ENCODE measurements around the gene EHBP1.

The EHBP1 gene

DNA sequence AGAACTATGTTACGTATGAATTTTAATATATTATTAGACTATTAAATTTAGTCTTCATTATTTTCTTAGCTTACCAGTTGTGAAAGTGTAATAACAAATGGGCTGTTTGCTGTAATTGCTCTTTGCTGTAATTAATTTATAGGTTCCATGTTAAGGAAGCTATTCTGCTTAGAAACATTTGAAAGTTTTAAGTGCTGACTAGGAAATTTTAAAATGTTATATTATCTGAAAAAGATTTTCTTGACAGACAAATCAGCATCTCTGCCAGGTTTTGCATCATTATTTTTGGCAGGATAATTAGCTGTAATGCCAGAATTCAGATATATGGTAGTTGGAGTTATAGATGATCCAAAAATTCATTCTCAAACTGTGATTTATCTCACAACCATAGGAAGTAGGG, 387.3 kb downstream of the EHBP1 start:
- no peak for DNase-seq

- DNase-seq, result no peak
Measured at GRCh38 chr2:63093502-63093901, 388.0 kb downstream of the EHBP1 start.

Measured in bone marrow (tissue), 2 donors.